GM18507 (cell line): ENCODE results near the gene BBS12.
"Not testable (repeated sequence)": the region's sequence is repeated elsewhere in the genome, so short reads cannot be mapped to it uniquely, and the experiment has no call there.

ENCODE experiments used
- DNase-seq: peaks from one replicate; pipeline ENCODE4 v3.0.0; 2011; ENCODE audit warnings: low read depth; ENCODE audit not compliant: insufficient read length; ENCODE audit errors: extremely low spot score
- FAIRE-seq: peaks from 2 replicates; lab custom pipeline; 2011; peaks lifted over from hg19 to GRCh38; lab: Jason Lieb, UNC

Gene BBS12

GRCh38 chr4:122762966-122763716 is 30.6 kb downstream of the BBS12 start:
- no peak for DNase-seq
- no peak for FAIRE-seq

GRCh38 chr4:122764071-122764820 is 31.7 kb downstream of the BBS12 start:
- DNase-seq, result no peak
- no peak for FAIRE-seq

GRCh38 chr4:122764821-122765215 is 32.3 kb downstream of the BBS12 start:
- FAIRE-seq (peak; percentile 63), DNase-seq (no peak)

- no peak for DNase-seq
- FAIRE-seq, result no peak
Measured at GRCh38 chr4:122765692-122766352, 33.3 kb downstream of the BBS12 start.

GRCh38 chr4:122766353-122766705 is 33.8 kb downstream of the BBS12 start:
- DNase-seq (no peak), FAIRE-seq (no peak)

- no peak for FAIRE-seq
Measured at GRCh38 chr4:122766950-122767349, 34.4 kb downstream of the BBS12 start.

GRCh38 chr4:122771724-122772123 is 39.2 kb downstream of the BBS12 start:
- DNase-seq (no peak), FAIRE-seq (no peak)

More at GRCh38 chr4:122766950-122767349, 34.4 kb downstream of the BBS12 start:
- DNase-seq, result no peak

- DNase-seq (no peak), FAIRE-seq (no peak)
Measured at GRCh38 chr4:122772311-122772710, 39.8 kb downstream of the BBS12 start.

- FAIRE-seq (no peak), DNase-seq (no peak)
Measured at GRCh38 chr4:122772986-122773385, 40.5 kb downstream of the BBS12 start.

GRCh38 chr4:122775039-122775438 is 42.5 kb downstream of the BBS12 start:
- DNase-seq, result no peak
- FAIRE-seq, result no peak

GRCh38 chr4:122775987-122776836 is 43.7 kb downstream of the BBS12 start:
- DNase-seq (no peak), FAIRE-seq (no peak)

GRCh38 chr4:122776916-122777315 is 44.4 kb downstream of the BBS12 start:
- FAIRE-seq, result no peak
- DNase-seq, result no peak

GRCh38 chr4:122777846-122778673 is 45.6 kb downstream of the BBS12 start:
- FAIRE-seq (no peak), DNase-seq (no peak)

GRCh38 chr4:122781486-122781885 is 49.0 kb downstream of the BBS12 start:
- FAIRE-seq, result no peak
- DNase-seq, result no peak

GRCh38 chr4:122783301-122784215 is 51.1 kb downstream of the BBS12 start:
- FAIRE-seq, result no peak
- DNase-seq, result no peak

- no peak for FAIRE-seq
Measured at GRCh38 chr4:122784261-122784660, 51.8 kb downstream of the BBS12 start.

GRCh38 chr4:122785099-122785498 is 52.6 kb downstream of the BBS12 start:
- no peak for FAIRE-seq
- no peak for DNase-seq

More at GRCh38 chr4:122784261-122784660, 51.8 kb downstream of the BBS12 start:
- no peak for DNase-seq

- not testable (repeated sequence) for DNase-seq, FAIRE-seq
Measured at GRCh38 chr4:122786296-122786695, 53.8 kb downstream of the BBS12 start.
